Retinal pigment epithelial cell (primary cell): ENCODE results near the gene ODAD4.

Source experiments
- DNase-seq: peaks from one replicate; pipeline ENCODE4 v3.0.0-alpha.2; 2010; ENCODE audit warnings: low read depth
- H3K4me3 ChIP-seq: 2 replicates; pipeline ENCODE4 v1.5.1; 2011; ENCODE audit warnings: mild to moderate bottlenecking, low read length, control low read depth, moderate library complexity
- TF ChIP-seq, protein P1 (sequence below): conservative IDR thresholded peaks from 2 replicates; pipeline ENCODE4 v1.5.1; 2011; ENCODE audit warnings: low read depth, low read length, control low read depth, inconsistent platforms

ODAD4 gene

DNA sequence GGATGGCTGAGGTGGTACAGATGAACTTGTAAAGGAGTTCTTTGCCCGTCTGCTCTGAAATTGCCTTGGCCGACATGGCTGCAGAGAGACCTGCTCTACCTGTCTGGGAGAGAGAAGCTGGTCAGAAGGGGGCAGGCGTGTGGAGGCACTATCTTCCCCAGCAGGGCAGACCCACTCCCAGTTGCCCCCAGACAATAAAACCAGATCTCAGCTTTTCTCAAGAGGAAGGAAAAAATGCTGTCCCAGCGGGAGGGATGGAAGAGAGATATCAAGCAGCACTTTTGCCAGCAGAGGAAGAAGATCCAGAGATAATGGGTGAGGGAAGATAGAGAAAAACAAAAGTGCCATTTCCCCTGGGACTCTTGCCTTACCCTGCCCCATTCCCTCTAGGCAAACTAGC lies 16.6 kb upstream of the ODAD4 start:
- no peak overlapping the region for H3K4me3 ChIP-seq
- TF ChIP-seq, protein P1, sequence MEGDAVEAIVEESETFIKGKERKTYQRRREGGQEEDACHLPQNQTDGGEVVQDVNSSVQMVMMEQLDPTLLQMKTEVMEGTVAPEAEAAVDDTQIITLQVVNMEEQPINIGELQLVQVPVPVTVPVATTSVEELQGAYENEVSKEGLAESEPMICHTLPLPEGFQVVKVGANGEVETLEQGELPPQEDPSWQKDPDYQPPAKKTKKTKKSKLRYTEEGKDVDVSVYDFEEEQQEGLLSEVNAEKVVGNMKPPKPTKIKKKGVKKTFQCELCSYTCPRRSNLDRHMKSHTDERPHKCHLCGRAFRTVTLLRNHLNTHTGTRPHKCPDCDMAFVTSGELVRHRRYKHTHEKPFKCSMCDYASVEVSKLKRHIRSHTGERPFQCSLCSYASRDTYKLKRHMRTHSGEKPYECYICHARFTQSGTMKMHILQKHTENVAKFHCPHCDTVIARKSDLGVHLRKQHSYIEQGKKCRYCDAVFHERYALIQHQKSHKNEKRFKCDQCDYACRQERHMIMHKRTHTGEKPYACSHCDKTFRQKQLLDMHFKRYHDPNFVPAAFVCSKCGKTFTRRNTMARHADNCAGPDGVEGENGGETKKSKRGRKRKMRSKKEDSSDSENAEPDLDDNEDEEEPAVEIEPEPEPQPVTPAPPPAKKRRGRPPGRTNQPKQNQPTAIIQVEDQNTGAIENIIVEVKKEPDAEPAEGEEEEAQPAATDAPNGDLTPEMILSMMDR = no peak
- DNase-seq = no peak

DNA sequence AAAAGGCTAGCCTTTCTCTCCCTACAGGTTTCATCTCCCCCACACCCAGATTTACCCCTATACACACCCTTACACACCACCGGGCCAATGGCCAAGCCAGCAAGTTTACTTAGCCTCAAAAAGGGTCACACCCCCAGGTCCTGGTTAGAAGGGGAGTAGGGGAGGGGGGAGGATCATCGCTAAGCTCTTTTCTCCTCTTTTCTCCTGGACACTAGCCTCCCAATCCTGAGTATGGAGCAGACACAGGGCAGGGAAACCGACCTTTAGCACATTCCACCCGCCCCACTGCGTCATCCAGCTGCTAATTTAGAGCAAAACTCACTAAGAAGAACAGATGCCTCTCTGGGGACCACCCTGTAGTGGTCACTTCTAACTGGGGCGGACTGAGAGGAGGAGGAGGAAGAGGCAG lies 16.1 kb upstream of the ODAD4 start:
- no peak for DNase-seq

DNA sequence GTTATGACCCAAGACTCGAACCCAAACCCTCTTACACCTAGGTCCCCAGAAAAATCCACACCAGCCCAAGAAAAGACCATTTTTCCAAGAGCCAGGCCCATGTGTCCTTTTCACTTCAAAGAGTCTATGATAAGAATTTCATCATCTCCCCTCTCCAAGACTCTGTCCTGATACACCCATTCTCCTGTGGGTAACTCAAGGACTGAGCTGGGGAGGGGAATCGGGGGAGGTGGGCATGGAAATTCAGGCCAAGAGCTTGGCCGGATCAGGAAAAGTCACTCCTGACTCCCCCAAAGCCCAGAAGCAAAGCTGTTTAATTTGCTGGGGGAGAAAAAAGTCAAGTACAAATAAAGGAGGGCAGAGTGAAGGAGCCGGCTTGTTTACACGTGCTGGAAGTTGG lies 15.4 kb upstream of the ODAD4 start:
- no peak overlapping the region for H3K4me3 ChIP-seq
- TF ChIP-seq, protein P1 = no peak
- DNase-seq = no peak

More for the DNA sequence above, 16.1 kb upstream of the ODAD4 start:
- H3K4me3 ChIP-seq = no peak overlapping the region
- TF ChIP-seq, protein P1 = no peak

DNA sequence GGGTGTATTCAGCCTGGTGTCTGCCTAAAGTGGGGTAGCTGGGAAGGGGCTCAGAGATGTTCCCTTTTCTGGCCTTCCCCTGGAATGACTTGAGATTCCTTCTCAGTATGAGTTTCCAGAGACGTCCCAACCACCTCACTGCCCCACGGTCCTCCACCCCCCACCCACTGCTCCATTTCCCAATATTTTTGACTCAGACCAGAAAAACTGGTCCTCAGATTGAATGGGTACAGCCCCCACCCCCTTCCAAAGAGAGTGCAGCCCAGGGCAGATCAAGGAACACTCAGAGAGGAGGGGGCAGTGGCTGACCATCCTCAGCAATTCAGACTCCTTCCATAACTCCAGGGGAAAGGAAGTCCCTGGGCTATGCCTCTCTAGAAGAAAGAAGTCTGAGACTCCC lies 14.9 kb upstream of the ODAD4 start:
- no peak for DNase-seq
- TF ChIP-seq, protein P1 = no peak
- H3K4me3 ChIP-seq = no peak overlapping the region

DNA sequence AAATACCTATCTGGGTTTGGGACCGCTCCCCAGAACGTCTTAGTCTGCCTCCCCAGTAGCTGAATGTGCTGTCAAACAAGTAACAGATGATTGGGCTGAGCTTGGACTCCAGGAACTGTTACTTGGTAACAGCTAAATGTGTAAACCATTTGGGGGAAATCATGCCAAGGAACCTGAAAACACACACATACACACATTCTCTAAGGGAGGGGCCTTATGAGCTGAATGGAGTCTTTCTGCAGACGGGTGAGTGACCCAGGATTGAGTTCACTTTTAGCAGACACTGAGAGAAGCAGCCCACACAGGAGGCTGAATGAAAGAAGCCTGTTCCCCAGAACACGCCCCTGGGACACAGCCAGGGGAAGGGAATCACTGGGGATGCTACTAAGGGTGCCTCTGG lies 13.2 kb upstream of the ODAD4 start:
- H3K4me3 ChIP-seq = peak overlapping the region; percentile 94
- TF ChIP-seq, protein P1 = no peak
- DNase-seq = no peak

DNA sequence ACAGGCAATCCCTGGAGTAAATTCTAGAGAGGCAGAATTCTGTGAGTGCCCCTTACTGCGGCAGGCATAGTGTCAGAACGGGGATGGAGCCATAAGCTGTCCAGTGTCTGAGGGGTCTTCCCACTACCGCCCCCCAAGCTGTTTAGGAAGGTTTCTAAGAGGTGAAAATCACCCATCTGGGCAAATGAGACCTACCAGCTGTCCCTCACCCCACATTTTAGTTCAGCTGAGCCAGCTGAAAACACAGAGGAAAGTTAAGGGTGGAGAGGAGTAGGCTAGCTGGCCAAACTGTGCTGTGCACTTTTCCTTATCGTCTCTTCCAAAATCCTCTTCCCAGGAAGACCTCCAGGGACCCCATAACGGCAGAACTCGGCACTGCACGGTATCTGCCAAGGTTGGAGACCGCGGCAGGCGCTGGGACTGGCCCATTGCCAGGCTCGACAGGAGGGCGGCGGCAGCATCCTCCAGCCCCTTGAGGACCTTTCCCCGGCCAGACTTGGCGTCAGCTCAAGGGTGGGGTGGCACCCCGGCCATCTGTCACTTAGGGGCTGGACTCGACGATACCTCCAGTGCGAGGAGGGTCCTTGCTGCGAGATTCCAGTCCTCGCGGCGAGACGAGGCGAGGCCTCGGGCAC lies 12.6 kb upstream of the ODAD4 start:
- TF ChIP-seq, protein P1 = no peak
- no peak for DNase-seq
- H3K4me3 ChIP-seq = peak overlapping the region; percentile 94
